Hematopoietic multipotent progenitor cell treated with erythropoietin and hydrocortisone succinate and interleukin-3 and kit ligand, for 15 days (in vitro differentiated cells): Measurements from ENCODE around the gene TMEM183A.
A peak's percentile ranks its signal among the peaks of the same experiment; 100 is the strongest.
"Not testable (repeated sequence)": the region's sequence is repeated elsewhere in the genome, so short reads cannot be mapped to it uniquely, and the experiment has no call there.

Source experiments
- DNase-seq: peaks from one replicate; pipeline ENCODE4 v3.0.0-alpha.2; 2015; ENCODE audit warnings: low spot score

Gene TMEM183A, protein sequence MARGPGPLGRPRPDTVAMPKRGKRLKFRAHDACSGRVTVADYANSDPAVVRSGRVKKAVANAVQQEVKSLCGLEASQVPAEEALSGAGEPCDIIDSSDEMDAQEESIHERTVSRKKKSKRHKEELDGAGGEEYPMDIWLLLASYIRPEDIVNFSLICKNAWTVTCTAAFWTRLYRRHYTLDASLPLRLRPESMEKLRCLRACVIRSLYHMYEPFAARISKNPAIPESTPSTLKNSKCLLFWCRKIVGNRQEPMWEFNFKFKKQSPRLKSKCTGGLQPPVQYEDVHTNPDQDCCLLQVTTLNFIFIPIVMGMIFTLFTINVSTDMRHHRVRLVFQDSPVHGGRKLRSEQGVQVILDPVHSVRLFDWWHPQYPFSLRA

GRCh38 chr1:203006948-203007871 is at the start of gene TMEM183A:
Gene TMEM183A (plus strand): TSS chr1:203007374. CDS start chr1:203007466, 92 bp downstream.
- peak; percentile 98 for DNase-seq

DNA sequence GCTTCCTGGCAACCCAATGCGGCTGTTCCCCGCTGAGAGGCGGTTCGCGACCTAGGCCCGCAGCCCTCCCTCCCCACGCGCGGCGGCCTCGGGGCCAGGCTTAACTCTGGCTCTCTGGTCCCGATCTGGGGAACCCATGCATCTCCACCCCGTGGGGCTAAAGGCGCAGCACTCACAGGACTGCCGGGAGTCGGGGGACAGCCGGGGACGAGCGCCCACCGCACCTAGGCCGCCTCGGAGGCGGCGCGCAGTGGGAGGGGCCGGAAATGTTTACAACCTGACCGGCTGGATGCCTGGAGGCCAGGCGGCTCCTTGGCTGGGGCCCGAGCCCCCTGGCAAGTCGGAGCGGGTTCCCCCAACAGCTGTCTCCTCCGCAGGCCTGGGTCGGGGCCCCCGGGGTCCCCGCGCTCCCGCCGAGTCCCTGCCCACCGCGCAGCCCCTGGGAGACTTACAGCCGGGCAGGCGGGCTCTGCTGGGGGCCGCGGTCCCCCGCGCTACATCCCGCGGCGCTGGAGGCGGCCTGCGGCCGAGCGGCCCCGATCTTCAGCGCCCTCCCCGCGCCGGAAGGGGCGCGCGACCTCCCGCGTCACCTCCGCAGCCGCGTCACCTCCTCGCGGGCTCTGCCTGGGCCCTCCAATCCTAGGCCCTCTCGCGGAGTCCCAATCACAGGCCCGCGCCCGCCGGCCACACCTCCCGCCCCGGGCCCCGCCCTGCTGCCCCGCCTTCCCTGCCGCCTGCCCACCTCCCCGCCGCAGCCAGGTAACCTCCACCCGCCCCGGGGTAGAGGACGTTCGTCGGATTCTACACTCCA is 49.2 kb upstream of the TMEM183A start, which contains the start of gene ADIPOR1:
Gene ADIPOR1 (minus strand): TSS at position 580 of the 811 bp plus-strand sequence. CDS start 7,242 bp downstream, outside the sequence.
- peak; percentile 88 for DNase-seq

DNA sequence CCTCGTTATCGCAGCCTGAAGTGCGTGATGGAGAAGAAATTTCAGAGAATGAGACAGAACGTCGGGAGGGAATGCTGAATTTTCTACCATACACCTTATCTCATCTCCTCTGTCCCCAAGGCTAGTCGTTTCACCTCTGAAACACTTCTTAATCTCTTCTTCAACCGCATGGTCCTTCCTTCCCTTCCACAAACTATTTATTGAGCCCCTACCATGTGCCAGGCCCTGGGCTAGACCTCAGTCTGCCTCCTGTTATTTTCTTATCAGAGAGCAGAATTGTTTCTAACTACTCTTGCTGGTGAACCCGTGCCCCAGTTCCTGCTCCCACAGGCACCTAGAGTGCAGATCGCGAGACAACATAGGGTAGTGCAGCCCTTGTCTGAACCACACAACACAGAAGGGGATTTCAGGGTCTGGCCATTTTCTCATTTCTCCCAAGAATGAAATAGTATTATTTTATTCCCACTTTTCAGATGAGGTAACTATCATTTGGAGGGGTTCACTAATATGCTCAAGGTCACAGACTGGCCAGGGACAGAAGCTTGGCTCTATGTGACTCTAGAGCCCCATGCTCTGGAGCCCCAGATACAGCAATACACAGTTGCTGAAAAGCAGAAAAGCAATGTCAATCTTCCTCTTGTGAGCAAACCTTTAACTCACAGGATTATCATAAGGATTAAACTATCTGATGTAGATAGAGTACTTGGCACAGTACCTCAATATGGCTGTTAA is 48.5 kb upstream of the TMEM183A start:
- DNase-seq = no peak

- DNase-seq = no peak
Measured at GRCh38 chr1:202959276-202959620, 47.9 kb upstream of the TMEM183A start.

DNA sequence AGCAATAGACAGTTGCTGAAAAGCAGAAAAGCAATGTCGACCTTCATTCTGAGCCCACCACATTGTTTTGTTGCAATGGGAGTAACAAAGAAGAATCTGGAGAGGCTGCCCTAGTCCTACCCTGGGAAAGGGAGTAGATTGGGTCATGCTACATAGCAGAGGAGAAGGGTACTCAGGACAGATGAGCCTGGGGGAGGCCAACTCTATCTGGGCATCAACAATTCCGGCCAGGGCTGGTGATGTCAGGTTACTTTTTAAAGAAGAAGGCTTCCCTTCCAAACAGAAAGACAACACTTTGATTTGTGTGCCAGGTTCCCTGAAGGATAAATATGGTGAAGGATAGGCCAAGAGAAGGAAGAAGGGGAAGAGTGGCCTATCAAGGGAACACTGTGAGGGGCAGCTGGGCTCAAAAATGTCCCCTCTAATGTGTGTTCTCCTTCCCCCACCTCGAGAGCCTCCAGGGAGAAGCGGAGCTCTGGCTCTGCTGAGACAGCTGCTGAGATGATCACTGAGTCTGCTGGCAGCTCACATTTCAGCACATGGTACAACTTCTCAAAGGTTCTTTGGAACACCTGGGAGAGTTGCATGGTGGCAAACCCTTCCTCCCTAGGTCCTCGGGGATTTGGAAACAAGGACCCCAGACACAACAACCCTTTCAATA is 45.8 kb upstream of the TMEM183A start:
- no peak for DNase-seq

DNA sequence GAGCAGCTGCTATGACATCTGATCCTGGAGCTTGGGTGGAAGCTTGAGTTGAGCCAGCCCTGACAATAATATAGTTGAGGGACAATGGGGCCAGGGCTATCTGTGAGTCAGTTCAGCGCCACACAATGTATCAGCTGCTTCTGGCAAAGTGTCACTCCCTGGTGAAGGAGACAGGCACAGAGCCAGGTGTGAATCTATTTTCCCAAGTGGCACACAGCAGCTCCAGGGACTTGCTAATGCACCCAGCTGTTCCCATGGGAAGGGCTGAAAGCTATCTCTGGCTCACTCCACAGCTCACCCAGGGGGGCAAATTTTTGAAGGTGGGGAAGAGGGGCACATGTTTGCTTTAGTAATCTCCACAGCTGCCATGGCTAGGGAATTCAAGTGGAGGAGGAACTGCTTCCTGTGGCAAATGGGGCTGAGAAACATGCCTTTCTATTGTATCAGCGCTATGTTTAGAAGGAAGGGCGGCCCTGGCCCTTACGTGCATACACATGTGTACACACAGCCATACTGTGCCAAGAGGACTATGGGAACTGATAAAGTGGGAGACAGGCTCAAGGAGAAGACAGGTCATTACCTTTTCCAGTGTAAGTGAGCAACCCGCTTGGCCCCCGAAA is 42.3 kb upstream of the TMEM183A start:
- DNase-seq = no peak

- DNase-seq = no peak
Measured at GRCh38 chr1:202965422-202965821, 41.8 kb upstream of the TMEM183A start.

- no peak for DNase-seq
Measured at GRCh38 chr1:202966006-202966898, 40.9 kb upstream of the TMEM183A start.

DNA sequence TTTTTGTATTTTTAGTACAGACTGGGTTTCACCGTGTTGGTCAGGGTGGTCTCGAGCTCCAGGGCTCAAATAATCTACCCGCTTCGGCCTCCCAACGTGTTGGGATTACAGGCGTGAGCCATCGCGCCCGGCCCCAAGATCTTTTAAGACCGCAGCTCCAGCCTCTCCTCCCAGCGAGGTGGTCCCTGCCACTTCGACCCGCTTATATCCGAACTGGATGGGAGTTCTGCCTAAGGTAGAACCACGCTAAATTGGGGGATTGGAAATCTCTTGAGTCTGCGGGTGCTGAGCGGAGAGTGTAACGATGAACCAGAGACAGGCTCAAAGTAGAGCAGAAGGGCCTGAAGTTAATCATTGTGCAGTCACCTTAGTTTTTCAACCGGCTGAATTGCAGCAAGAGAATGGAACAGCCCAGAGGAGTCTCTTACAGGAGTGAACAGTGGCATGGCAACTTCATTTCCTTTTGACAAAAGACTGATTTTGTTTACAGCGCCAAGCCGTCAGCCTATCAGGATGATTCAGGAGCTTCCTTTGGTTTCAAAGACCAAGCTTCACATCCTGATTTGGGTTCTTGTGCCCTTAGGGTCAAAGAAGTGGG is 39.4 kb upstream of the TMEM183A start:
- DNase-seq = peak; percentile 34

- no peak for DNase-seq
Measured at GRCh38 chr1:202968351-202968750, 38.8 kb upstream of the TMEM183A start.

DNA sequence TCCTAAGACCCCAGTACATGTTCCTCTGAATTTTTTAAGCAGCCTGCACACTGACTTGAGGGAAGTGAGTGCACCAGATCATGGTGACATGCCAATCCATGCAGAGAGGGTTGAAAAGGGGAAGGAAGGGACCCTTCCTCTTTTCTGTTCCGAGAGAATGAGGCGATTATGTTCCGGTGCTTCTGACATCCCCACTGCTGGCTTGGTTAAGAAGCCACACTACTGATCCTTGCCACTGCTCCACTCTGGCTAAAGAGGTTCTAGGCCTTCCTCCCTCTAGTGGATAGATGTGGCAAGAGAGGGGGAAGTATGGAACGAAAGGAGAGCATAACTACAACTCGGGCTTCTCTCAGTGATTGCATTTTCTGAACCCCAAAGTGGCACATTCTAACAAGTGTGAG is 38.3 kb upstream of the TMEM183A start:
- DNase-seq = peak; percentile 88

GRCh38 chr1:202972046-202972445 is 35.1 kb upstream of the TMEM183A start:
- DNase-seq = no peak

GRCh38 chr1:202974856-202975255 is 32.3 kb upstream of the TMEM183A start:
- no peak for DNase-seq

DNA sequence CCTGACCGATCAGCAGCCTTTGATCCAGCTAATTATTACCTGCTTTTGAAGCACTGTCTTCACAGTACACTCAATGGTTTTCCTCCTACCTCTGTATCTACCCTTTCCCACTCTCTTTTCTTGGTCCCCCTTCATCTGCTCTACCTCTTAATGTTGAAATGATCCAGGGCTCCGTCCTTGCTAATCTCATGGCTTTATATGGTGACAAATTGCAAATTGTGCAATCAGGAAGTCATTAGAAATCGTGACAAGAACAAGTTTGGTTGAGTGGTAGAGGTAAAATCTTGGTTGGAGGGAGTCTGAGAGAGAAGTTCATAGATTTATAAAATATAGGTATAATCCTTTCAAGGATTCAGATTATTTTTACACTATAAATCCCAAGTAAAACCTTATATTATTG is 30.5 kb upstream of the TMEM183A start:
- DNase-seq = no peak

- no peak for DNase-seq
Measured at GRCh38 chr1:202979459-202979858, 27.7 kb upstream of the TMEM183A start.

- peak; percentile 28 for DNase-seq
Measured at GRCh38 chr1:202981939-202982338, 25.2 kb upstream of the TMEM183A start.

DNA sequence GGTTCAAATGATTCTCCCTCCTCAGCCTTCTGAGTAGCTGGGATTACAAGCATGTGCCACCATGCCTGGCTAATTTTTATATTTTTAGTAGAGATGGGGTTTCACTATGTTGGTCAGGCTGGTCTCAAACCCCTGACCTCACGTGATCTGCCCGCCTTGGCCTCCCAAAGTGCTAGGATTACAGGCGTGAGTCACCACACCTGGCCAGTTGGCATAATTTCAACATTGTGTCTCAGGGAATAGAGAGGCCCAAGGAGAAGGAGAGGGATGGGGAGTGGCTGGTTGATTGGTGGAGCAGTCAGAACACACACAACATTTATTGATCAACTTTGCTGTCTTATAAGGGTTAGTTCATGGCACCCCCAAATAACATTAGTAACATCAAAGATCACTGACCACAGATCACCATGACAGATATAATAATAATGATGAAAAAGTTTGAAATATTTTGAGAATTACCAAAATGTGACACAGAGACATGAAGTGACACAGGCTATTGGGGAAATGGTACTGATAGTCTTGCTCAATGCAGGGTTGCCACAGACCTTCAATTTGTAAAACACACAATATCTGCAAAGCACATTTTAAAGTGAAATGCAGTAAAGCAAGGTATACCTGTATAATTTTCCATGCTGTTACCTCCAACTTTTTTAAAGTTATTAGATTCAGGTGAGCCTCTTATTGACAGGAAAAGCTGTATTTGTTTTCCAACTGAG is 24.3 kb upstream of the TMEM183A start:
- DNase-seq = no peak

DNA sequence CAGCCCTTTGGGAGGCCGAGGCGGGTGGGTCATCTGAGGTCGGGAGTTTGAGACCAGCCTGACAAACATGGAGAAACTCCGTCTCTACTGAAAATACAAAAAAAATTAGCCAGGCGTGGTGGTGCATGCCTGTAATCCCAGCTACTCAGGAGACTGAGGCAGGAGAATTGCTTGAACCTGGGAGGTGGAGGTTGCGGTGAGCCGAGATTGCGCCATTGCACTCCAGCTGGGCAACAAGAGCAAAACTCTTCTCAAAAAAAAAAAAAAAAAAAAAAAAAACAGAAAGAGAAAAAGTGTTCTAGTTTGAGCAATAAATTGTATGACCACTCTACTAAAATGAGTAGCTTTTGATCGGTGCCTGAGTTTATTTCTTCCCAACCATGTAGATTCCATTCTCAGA is 21.1 kb upstream of the TMEM183A start:
- not testable (repeated sequence) for DNase-seq
